GM12878 (cell line): ENCODE data around the gene PALLD. TPM values are rescaled to one million over a fixed set of nuclear protein-coding genes. Genes with fewer than 3 reads are reported as not detected.

Experiments
- ATAC-seq: fragments of 200-7000 bp; cut with Tn5 transposase; 3 replicates; pipeline ENCODE4 v1.9.1; 2020; ENCODE audit warnings: mild to moderate bottlenecking, moderate library complexity
- BruUV-seq: library from RNA; stranded (reverse); fragments of 400-500 nt; replicated peaks from 2 replicates; lab custom pipeline; 2021; lab: Mats Ljungman, UMichigan
- CTCF ChIA-PET: fragments of 300-600 bp; sonication (Branson Sonifier 250); formaldehyde crosslinking; extraction: SDS; loops from one replicate; lab custom pipeline; 2021; ENCODE audit warnings: inconsistent platforms; lab: Yijun Ruan, JAX
- POLR2A ChIA-PET: fragments of 350-600 bp; formaldehyde crosslinking; extraction: SDS; loops from one replicate; lab custom pipeline; 2021; ENCODE audit warnings: inconsistent platforms; lab: Charles Lee
- RAD21 ChIA-PET: fragments of 300-600 bp; sonication (Branson Sonifier 250); formaldehyde crosslinking; loops from one replicate; lab custom pipeline; 2023; ENCODE audit warnings: antibody characterized with exemption; ENCODE audit not compliant: unreplicated experiment; lab: Charles Lee
- SMC1A ChIA-PET: fragments of 300-600 bp; sonication (Branson Sonifier 250); formaldehyde crosslinking; loops from one replicate; lab custom pipeline; 2023; ENCODE audit not compliant: unreplicated experiment, uncharacterized antibody; lab: Charles Lee
- DNase-seq: peaks from one replicate; pipeline ENCODE4 v3.0.0-alpha.2; 2011; ENCODE audit warnings: low read depth, low spot score
- FAIRE-seq: peaks from 3 replicates; lab custom pipeline; 2011; peaks lifted over from hg19 to GRCh38; lab: Jason Lieb, UNC
- H2AFZ ChIP-seq: 2 replicates; pipeline ENCODE4 v1.6.0; 2011; ENCODE audit warnings: low read depth, low read length, control low read depth; ENCODE audit not compliant: control insufficient read depth
- H3K27ac ChIP-seq: 2 replicates; pipeline ENCODE4 v1.5.1; 2011; ENCODE audit warnings: control low read depth; ENCODE audit not compliant: control insufficient read depth, insufficient read depth
- H3K27me3 ChIP-seq, 2 experiments: replicated peaks in 1 of 2; 2 replicates each; pipeline versions ENCODE4 v1.6.0 to v1.6.1; 2011; ENCODE audit warnings: low read length in 1 of 2; ENCODE audit not compliant: control insufficient read depth in 2 of 2, insufficient read depth in 2 of 2
- H3K36me3 ChIP-seq, 2 experiments: 2 replicates each; pipeline ENCODE4 v1.5.1; 2011; ENCODE audit warnings: low read length in 1 of 2; ENCODE audit not compliant: control insufficient read depth in 2 of 2, insufficient read depth in 2 of 2
- H3K4me1 ChIP-seq: 2 replicates; pipeline ENCODE4 v1.6.1; 2011; ENCODE audit warnings: mild to moderate bottlenecking, low read length, moderate library complexity, mixed read lengths; ENCODE audit not compliant: control insufficient read depth, insufficient read depth
- H3K4me2 ChIP-seq: 2 replicates; pipeline ENCODE4 v1.6.0; 2011; ENCODE audit warnings: control low read depth; ENCODE audit not compliant: control insufficient read depth, insufficient read depth
- H3K4me3 ChIP-seq: fragments of 200-600 bp; sonication (generic); 2 replicates; pipeline ENCODE4 v1.5.1; 2016
- H3K79me2 ChIP-seq: 2 replicates; pipeline ENCODE4 v1.6.0; 2011; ENCODE audit warnings: low read length; ENCODE audit not compliant: control insufficient read depth, insufficient read depth
- H3K9ac ChIP-seq: 2 replicates; pipeline ENCODE4 v1.8.0; 2011; ENCODE audit warnings: low read length, control low read depth, mixed read lengths; ENCODE audit not compliant: control insufficient read depth, insufficient read depth
- H3K9me3 ChIP-seq: replicated peaks from 3 replicates; pipeline ENCODE4 v1.5.1; 2011; ENCODE audit warnings: mild to moderate bottlenecking, low read length; ENCODE audit not compliant: control insufficient read depth, insufficient read depth
- H4K20me1 ChIP-seq: 2 replicates; pipeline ENCODE4 v1.6.0; 2011; ENCODE audit not compliant: control insufficient read depth, insufficient read depth
- BMI1 ChIP-seq: fragments of 450-650 bp; IDR thresholded peaks from 2 replicates; pipeline ENCODE4 v1.6.1; 2016; ENCODE audit warnings: mild to moderate bottlenecking, moderate library complexity, borderline replicate concordance
- FOXM1 ChIP-seq: IDR thresholded peaks from 2 replicates; pipeline ENCODE4 v1.6.1; 2012; ENCODE audit warnings: low read depth, mild to moderate bottlenecking, inconsistent platforms, low read length, moderate library complexity
- HDAC2 ChIP-seq: fragments of 200-600 bp; sonication (generic); IDR thresholded peaks from 2 replicates; pipeline ENCODE4 v1.6.1; 2017
- IKZF1 ChIP-seq: fragments of 450-650 bp; conservative IDR thresholded peaks from 2 replicates; pipeline ENCODE4 v1.6.1; 2017; ENCODE audit warnings: antibody characterized with exemption, mild to moderate bottlenecking
- NFYA ChIP-seq: IDR thresholded peaks from 2 replicates; pipeline ENCODE4 v1.6.1; 2011; ENCODE audit warnings: low read depth, mild to moderate bottlenecking, low read length, improper control_type of control experiment, borderline replicate concordance
- NR2F1 ChIP-seq: fragments of 450-650 bp; conservative IDR thresholded peaks from 2 replicates; pipeline ENCODE4 v1.6.1; 2017; ENCODE audit warnings: mild to moderate bottlenecking
- NRF1 ChIP-seq: conservative IDR thresholded peaks from 2 replicates; pipeline ENCODE4 v1.6.1; 2011; ENCODE audit warnings: mild to moderate bottlenecking, low read depth, low read length, improper control_type of control experiment
- RBBP5 ChIP-seq: fragments of 200-600 bp; sonication (generic); conservative IDR thresholded peaks from 2 replicates; pipeline ENCODE4 v1.6.1; 2016
- REST ChIP-seq: IDR thresholded peaks from 2 replicates; pipeline ENCODE4 v1.6.1; 2012; ENCODE audit warnings: mild to moderate bottlenecking, low read depth, low read length
- SMAD5 ChIP-seq: IDR thresholded peaks from 2 replicates; pipeline ENCODE4 v1.6.1; 2016; ENCODE audit warnings: antibody characterized with exemption, low read depth
- SMARCA5 ChIP-seq: fragments of 450-650 bp; IDR thresholded peaks from 2 replicates; pipeline ENCODE4 v1.6.1; 2017; ENCODE audit warnings: mild to moderate bottlenecking
- WGBS: methylation state at CpG from one replicate; pipeline ENCODE4 v1.1.6; 2016; ENCODE audit warnings: low lambda C conversion rate; ENCODE audit not compliant: insufficient replicate concordance, insufficient coverage; ENCODE audit errors: missing lambda C conversion rate; 5-methylcytosine and 5-hydroxymethylcytosine counted together
- in situ Hi-C: fragments of 300-500 bp; cut with MboI; formaldehyde crosslinking; loops from 9 replicates; pipeline ENCODE4 v1.14.3; 2018; ENCODE audit warnings: mixed read lengths
- intact Hi-C: fragments of 100-400 bp; cut with micrococcal nuclease; formaldehyde crosslinking; loops from one replicate; pipeline ENCODE4 v1.14.2; 2022; ENCODE audit not compliant: unreplicated experiment
- polyA plus RNA-seq, 11 experiments: library from polyadenylated mRNA; depleted of rRNA in 4 of 11; unstranded in 6 of 11; stranded (reverse) in 5 of 11; fragments of >200 nt; fragmentation: Nextera tagmentation in 4 of 11; fragmentation: Illumina TruSeq in 1 of 11; extraction: Ambion mirVana in 4 of 11; extraction: Trizol in 1 of 11; gene quantifications; 1 replicate in 1 of 11; 2 replicates in 10 of 11; pipeline versions ENCODE4 v1.2.1 to v1.2.3, GENCODE V29; 2011 to 2016; ENCODE audit warnings: inconsistent platforms in 2 of 11, missing spikeins in 2 of 11, low read depth in 1 of 11
- total RNA-seq, 4 experiments: library from RNA; depleted of rRNA in 3 of 4; stranded (reverse); fragments of >200 nt in 3 of 4; fragmentation: Illumina TruSeq in 1 of 4; extraction: Trizol in 1 of 4; gene quantifications; 2 replicates each; pipeline versions ENCODE4 v1.2.1 to v1.2.3, GENCODE V29; 2013 to 2021

The PALLD gene
- total and polyA plus RNA-seq, 10 of the 15 experiments (the other 5 are each of a cell fraction or from before 2014, with no cell fraction given) = 1.0 to 7.7 (median 1.7) TPM

GRCh38 chr4:168771251-168771650, 274.4 kb downstream of the PALLD start (continued):
- no peak for TF ChIP-seq NFYA

GRCh38 chr4:168773388-168774195, 276.7 kb downstream of the PALLD start:
- in situ Hi-C loops = no loop called here

More at GRCh38 chr4:168773388-168774195, 276.7 kb downstream of the PALLD start:
- no peak for ATAC-seq
- SMC1A ChIA-PET = interaction anchor here (1.0 kb wide), 1 partner anchor 60 kb away, joined by 3 read pairs; no protein-coding TSS in a partner anchor
- CTCF ChIA-PET = no interaction called here
- H3K27me3 ChIP-seq = no peaks in the 10 kb centered on the region
- no peak overlapping the region for H2AFZ ChIP-seq
- H3K36me3 ChIP-seq = no peaks in the 10 kb centered on the region
- no TSS peak for BruUV-seq
- no peak for FAIRE-seq
- no peak overlapping the region for H3K9ac ChIP-seq
- no peaks in the 10 kb centered on the region for H3K79me2 ChIP-seq
- WGBS = 45% methylated on average over 12 of the region's 12 CpGs
- H3K27ac ChIP-seq = no peak overlapping the region
- intact Hi-C loops = no loop called here
- H4K20me1 ChIP-seq = no peaks in the 10 kb centered on the region
- POLR2A ChIA-PET = no interaction called here
- DNase-seq = no peak
- no peak for TF ChIP-seq REST
- no peak for TF ChIP-seq NRF1
- TF ChIP-seq IKZF1 = no peak
- TF ChIP-seq NR2F1 = no peak
- TF ChIP-seq SMARCA5 = no peak
- TF ChIP-seq HDAC2 = no peak
- TF ChIP-seq BMI1 = no peak
- TF ChIP-seq SMAD5 = no peak
- no peak for TF ChIP-seq RBBP5
- TF ChIP-seq FOXM1 = no peak
- H3K4me2 ChIP-seq = no peak overlapping the region
- H3K4me1 ChIP-seq = no peaks in the 10 kb centered on the region
- H3K4me3 ChIP-seq = no peak overlapping the region
- RAD21 ChIA-PET = no interaction called here
- no peaks in the 10 kb centered on the region for H3K9me3 ChIP-seq
